ENCODE results near the gene PRRT1B.

Gene PRRT1B

DNA sequence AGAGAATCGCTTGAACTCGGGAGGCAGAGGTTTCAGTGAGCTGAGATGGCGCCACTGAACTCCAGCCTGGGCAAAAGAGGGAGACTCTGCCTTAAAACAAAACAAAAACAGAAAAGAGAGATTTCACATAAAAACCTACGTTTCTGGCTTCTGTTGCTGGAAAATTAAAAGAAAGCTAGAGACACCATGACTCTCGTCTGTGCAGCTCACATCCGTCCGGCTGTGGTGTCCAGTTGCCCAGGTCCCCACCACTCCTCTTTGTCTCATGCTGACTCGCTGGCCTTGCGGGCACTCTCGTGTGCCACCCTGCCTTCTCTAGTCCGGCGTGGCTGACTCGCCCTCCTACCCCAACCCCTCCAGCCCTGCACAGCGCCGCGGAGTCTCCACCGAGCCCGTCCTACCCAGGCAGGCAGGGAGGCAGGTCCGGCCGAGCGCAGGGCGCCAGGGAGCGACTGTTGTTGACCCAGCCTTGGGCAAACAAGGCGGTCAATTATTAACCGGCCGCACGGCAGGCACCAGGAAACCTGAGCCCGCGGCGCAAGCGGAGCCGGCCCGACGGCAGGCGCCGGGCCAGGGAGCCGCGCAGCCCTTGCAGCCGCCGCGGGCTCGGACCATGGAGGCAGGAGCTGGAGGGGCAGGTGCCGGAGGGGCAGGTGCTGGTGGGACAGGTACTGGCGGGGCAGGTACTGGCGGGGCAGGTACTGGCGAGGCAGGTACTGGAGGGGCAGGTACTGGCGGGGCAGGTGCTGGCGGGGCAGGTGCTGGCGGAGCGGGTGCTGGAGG is at the start of gene PRRT1B:
PRRT1B (plus strand) TSS at position 521 of the 783 bp plus-strand sequence; CDS start at position 614, 93 bp downstream.
- no peak within 1 kb of the TSS for H3K27ac ChIP-seq (ENCODE audit: low read length)
- peaks cover 5 to 8% of the 10 kb centered on the region in 2 donors for H3K9me3 ChIP-seq (ENCODE audit: control insufficient read depth in 2 of 2, low read length in 2 of 2)
- no peak within 1 kb of the TSS for H3K9ac ChIP-seq (ENCODE audit: low read length in 2 of 2)
- peaks cover 15% of the 10 kb centered on the region for H3K4me1 ChIP-seq (ENCODE audit: control insufficient read depth, insufficient read depth, low read length)
- H3K4me3 ChIP-seq (ENCODE audit: low read length in 2 of 2) = peak within 1 kb of the TSS in 1 of 2 donors; percentile 29
- no peaks in the 10 kb centered on the region for H3K36me3 ChIP-seq (ENCODE audit: control insufficient read depth in 2 of 2, insufficient read depth in 2 of 2, low read length in 2 of 2)
- peaks cover 18 to 29% of the 10 kb centered on the region in 2 donors for H3K27me3 ChIP-seq (ENCODE audit: control insufficient read depth in 1 of 2, insufficient read depth in 2 of 2, low read length in 2 of 2)

DNA sequence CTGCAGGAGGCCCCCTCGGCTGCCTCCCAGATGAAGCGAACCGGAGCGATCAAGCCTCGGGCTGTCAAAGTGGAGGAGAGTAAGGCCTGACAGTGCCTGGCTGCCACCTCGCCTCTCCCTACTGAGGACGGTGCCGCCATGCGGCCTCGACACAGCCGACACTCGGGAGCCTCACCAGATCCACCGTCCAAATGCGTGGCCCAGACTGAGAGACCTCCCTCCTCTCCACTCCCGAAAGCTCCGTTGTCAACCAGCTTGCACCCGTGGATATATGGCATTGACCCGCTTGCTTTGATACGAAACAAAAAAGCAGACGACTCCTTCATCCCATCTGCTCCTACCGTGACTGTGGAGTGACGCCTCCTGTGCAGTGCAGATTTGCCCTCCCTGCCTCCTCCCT is 49.5 kb upstream of the PRRT1B start:
- H3K27ac ChIP-seq (ENCODE audit: low read length) = no peak overlapping the region
- no peak overlapping the region for H3K4me3 ChIP-seq (ENCODE audit: low read length in 2 of 2)
- H3K36me3 ChIP-seq (ENCODE audit: control insufficient read depth in 2 of 2, insufficient read depth in 2 of 2, low read length in 2 of 2) = peaks cover 66 to 79% of the 10 kb centered on the region in 2 donors
- no peak overlapping the region for H3K9ac ChIP-seq (ENCODE audit: low read length in 2 of 2)
- no peaks in the 10 kb centered on the region for H3K27me3 ChIP-seq (ENCODE audit: control insufficient read depth in 1 of 2, insufficient read depth in 2 of 2, low read length in 2 of 2)
- no peaks in the 10 kb centered on the region for H3K9me3 ChIP-seq (ENCODE audit: control insufficient read depth in 2 of 2, low read length in 2 of 2)
- no peaks in the 10 kb centered on the region for H3K4me1 ChIP-seq (ENCODE audit: control insufficient read depth, insufficient read depth, low read length)

DNA sequence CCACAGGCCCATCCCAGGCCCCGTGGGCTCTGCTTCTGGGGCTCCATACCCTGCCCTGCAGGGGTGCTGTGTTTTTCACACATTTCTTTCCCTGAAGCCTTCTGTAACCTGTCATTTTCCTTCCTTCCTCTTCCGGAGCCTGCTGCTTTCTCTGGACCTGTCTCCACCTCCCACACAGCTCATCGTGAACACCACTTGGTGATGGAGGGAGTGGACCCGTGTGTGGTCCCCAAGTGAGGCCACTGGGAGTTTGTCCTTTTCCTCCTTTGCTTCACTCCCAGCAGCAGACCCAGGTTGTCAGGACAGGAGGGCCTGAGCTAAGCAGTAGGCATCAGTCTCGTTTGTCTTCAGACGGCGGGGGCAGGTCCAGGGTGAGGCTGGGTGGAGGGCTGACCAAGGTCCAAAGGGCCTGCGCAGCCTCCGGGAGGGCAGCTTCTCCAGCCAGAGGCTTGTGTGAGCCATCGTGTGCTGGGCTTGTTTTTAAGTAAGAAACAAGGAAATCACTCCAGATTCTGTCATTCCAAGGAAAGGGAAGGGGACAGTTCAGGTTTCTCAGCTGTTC is 48.4 kb upstream of the PRRT1B start:
- Histone ChIP-seq H3K9me3 (ENCODE audit: control insufficient read depth in 2 of 2, low read length in 2 of 2) (no peaks in the 10 kb centered on the region), H3K27me3 (ENCODE audit: control insufficient read depth in 1 of 2, insufficient read depth in 2 of 2, low read length in 2 of 2) (no peaks in the 10 kb centered on the region), H3K9ac (ENCODE audit: low read length in 2 of 2) (no peak overlapping the region), H3K36me3 (ENCODE audit: control insufficient read depth in 2 of 2, insufficient read depth in 2 of 2, low read length in 2 of 2) (peaks cover 57 to 67% of the 10 kb centered on the region in 2 donors), H3K4me3 (ENCODE audit: low read length in 2 of 2) (no peak overlapping the region), H3K27ac (ENCODE audit: low read length) (no peak overlapping the region), H3K4me1 (ENCODE audit: control insufficient read depth, insufficient read depth, low read length) (peaks cover 6% of the 10 kb centered on the region)

DNA sequence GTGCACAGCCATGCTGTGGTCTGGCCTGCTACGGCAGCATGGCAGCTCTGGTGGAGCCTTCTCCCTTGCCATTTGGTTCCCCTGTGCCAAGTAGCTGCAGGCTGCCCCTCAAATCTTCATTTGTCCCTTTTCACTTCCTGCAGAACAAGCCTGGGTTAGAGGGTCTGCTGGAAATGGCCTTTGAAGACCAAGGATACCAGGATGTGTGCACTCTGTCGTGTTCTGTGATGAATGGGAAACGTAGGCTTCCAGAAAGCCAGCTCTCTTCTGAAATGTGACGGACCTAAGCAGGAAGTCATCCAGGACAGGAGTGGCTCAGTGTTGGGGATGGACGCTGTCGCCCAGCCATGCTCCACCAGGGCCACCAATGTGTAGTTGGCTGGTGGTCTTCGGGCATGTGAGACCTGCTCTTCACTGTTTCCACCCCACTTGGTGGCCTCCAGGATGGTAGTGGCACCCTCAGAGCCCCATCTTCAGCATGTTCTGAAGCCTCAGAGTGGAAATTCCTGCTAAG is 46.0 kb upstream of the PRRT1B start:
- Histone ChIP-seq H3K36me3 (ENCODE audit: control insufficient read depth in 2 of 2, insufficient read depth in 2 of 2, low read length in 2 of 2) (peaks cover 34 to 43% of the 10 kb centered on the region in 2 donors), H3K27ac (ENCODE audit: low read length) (no peak overlapping the region)

GRCh38 chr9:131500377-131500776 is 44.9 kb upstream of the PRRT1B start:
- Histone ChIP-seq H3K36me3 (ENCODE audit: control insufficient read depth in 2 of 2, insufficient read depth in 2 of 2, low read length in 2 of 2) (peaks cover 30 to 34% of the 10 kb centered on the region in 2 donors), H3K27me3 (ENCODE audit: control insufficient read depth in 1 of 2, insufficient read depth in 2 of 2, low read length in 2 of 2) (no peaks in the 10 kb centered on the region), H3K9ac (ENCODE audit: low read length in 2 of 2) (no peak overlapping the region), H3K4me1 (ENCODE audit: control insufficient read depth, insufficient read depth, low read length) (peaks cover 21% of the 10 kb centered on the region), H3K9me3 (ENCODE audit: control insufficient read depth in 2 of 2, low read length in 2 of 2) (no peaks in the 10 kb centered on the region), H3K4me3 (ENCODE audit: low read length in 2 of 2) (no peak overlapping the region), H3K27ac (ENCODE audit: low read length) (no peak overlapping the region)

More for the DNA sequence above, 46.0 kb upstream of the PRRT1B start:
- no peak overlapping the region for H3K9ac ChIP-seq (ENCODE audit: low read length in 2 of 2)
- H3K4me1 ChIP-seq (ENCODE audit: control insufficient read depth, insufficient read depth, low read length) = peaks cover 20% of the 10 kb centered on the region
- no peak overlapping the region for H3K4me3 ChIP-seq (ENCODE audit: low read length in 2 of 2)
- no peaks in the 10 kb centered on the region for H3K27me3 ChIP-seq (ENCODE audit: control insufficient read depth in 1 of 2, insufficient read depth in 2 of 2, low read length in 2 of 2)
- no peaks in the 10 kb centered on the region for H3K9me3 ChIP-seq (ENCODE audit: control insufficient read depth in 2 of 2, low read length in 2 of 2)

DNA sequence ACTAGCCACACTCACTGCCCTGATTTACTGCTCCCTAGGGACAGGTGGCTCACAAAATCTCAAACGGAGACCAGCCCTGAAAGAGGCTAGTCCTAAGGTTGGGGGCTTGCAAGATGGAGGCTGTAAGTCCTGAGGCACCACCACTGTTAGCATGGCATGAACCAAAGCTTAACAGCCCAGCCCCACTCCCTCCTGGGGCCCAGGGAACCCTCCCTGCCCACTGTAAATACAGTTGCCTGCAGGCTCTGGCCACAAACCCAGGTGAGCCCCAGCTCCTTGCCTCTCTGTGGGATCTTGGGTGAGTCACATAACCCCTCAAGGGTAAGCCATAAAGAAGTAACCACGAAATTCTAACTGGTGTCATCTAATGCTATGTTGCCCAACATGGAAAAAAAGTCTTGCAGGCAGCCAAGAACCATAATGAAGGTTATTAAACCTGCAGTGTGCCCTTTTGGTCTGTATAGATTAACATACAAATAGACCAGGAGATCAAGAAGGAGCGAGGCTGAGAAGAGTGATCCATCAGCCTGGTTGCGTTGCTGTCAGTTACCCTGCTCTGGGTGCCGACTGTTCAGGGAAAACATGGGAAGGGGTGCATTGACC is 44.3 kb upstream of the PRRT1B start:
- Histone ChIP-seq H3K27me3 (ENCODE audit: control insufficient read depth in 1 of 2, insufficient read depth in 2 of 2, low read length in 2 of 2) (no peaks in the 10 kb centered on the region), H3K4me3 (ENCODE audit: low read length in 2 of 2) (no peak overlapping the region), H3K27ac (ENCODE audit: low read length) (no peak overlapping the region), H3K9me3 (ENCODE audit: control insufficient read depth in 2 of 2, low read length in 2 of 2) (no peaks in the 10 kb centered on the region), H3K4me1 (ENCODE audit: control insufficient read depth, insufficient read depth, low read length) (peaks cover 21% of the 10 kb centered on the region), H3K36me3 (ENCODE audit: control insufficient read depth in 2 of 2, insufficient read depth in 2 of 2, low read length in 2 of 2) (peaks cover 23 to 28% of the 10 kb centered on the region in 2 donors), H3K9ac (ENCODE audit: low read length in 2 of 2) (no peak overlapping the region)

- Histone ChIP-seq H3K4me3 (ENCODE audit: low read length in 2 of 2) (peak within 1 kb of the TSS; percentile 65 to 95), H3K9me3 (ENCODE audit: control insufficient read depth in 2 of 2, low read length in 2 of 2) (no peaks in the 10 kb centered on the region), H3K9ac (ENCODE audit: low read length in 2 of 2) (peak within 1 kb of the TSS; percentile 45 to 89), H3K36me3 (ENCODE audit: control insufficient read depth in 2 of 2, insufficient read depth in 2 of 2, low read length in 2 of 2) (peaks cover 12 to 18% of the 10 kb centered on the region in 2 donors), H3K4me1 (ENCODE audit: control insufficient read depth, insufficient read depth, low read length) (peaks cover 21% of the 10 kb centered on the region), H3K27me3 (ENCODE audit: control insufficient read depth in 1 of 2, insufficient read depth in 2 of 2, low read length in 2 of 2) (no peaks in the 10 kb centered on the region), H3K27ac (ENCODE audit: low read length) (peak within 1 kb of the TSS; percentile 31)
Observed at GRCh38 chr9:131502781-131503625, 42.3 kb upstream of the PRRT1B start, which contains the start of gene POMT1. Gene POMT1, plus strand, starts transcription at chr9:131502918. Its CDS starts 1,301 bp downstream, at chr9:131504219.

DNA sequence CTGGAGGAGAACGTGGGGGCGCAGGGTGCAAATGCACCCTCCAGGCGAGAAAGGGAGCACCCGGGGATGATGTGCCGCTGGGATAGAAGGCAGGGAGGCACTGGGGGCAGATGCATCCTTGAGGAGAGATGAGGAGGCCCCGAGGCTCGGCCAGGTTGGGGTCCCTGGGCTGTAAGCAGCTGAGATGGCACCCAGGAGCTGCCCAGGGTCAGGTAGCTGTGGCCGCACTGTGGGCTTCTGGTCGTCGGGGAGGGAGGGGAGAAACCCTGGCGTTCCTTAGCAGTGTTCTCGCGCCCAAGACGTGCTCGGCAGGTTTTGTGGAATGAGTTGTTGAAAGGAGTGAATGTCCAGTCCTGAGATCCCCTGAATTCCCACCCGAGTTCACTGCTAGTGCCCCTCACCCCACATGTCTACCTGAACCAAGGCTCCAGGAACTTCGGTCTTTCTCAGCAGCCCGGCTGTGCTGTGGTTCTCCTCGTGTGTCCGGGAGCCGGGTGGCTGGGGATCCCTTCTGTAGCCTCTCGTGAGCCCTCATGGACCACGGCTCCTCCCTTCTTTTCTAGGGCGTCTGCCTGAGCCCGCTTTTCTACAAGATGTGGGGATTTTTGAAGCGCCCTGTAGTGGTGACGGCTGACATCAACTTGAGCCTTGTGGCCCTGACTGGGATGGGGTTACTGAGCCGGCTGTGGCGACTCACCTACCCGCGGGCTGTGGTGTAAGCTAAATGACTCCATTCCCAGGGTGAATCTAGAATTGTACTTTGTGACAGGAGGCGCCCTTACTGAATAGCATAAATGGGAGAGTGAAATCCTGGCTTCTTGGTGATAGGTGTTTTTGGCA is 41.5 kb upstream of the PRRT1B start:
- Histone ChIP-seq H3K4me1 (ENCODE audit: control insufficient read depth, insufficient read depth, low read length) (peaks cover 21% of the 10 kb centered on the region), H3K36me3 (ENCODE audit: control insufficient read depth in 2 of 2, insufficient read depth in 2 of 2, low read length in 2 of 2) (peaks cover 7 to 14% of the 10 kb centered on the region in 2 donors), H3K27me3 (ENCODE audit: control insufficient read depth in 1 of 2, insufficient read depth in 2 of 2, low read length in 2 of 2) (no peaks in the 10 kb centered on the region), H3K9ac (ENCODE audit: low read length in 2 of 2) (peak overlapping the region; percentile 45 to 89), H3K4me3 (ENCODE audit: low read length in 2 of 2) (peak overlapping the region; percentile 65 to 95), H3K9me3 (ENCODE audit: control insufficient read depth in 2 of 2, low read length in 2 of 2) (no peaks in the 10 kb centered on the region), H3K27ac (ENCODE audit: low read length) (peak overlapping the region; percentile 31)

DNA sequence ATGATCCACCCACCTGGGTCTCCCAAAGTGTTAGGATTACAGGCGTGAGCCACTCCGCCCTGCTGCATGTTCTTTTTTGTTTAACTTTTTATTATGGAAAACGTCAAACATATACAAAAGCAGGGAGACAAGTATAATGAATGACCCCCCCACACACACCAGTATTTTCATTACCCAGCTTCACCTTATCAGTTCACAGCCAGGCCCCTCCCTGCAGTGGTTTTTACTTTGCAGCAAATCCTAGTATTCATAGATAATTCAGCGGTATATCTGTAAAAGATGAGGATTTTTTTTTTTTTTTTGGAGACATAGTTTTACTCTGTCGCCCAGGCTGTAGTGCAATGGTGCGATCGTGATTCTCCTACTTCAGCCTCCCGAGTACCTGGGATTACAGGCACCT is 40.3 kb upstream of the PRRT1B start:
- Histone ChIP-seq H3K9ac (ENCODE audit: low read length in 2 of 2) (no peak overlapping the region), H3K36me3 (ENCODE audit: control insufficient read depth in 2 of 2, insufficient read depth in 2 of 2, low read length in 2 of 2) (peaks cover 10 to 12% of the 10 kb centered on the region in 2 donors), H3K27ac (ENCODE audit: low read length) (no peak overlapping the region), H3K9me3 (ENCODE audit: control insufficient read depth in 2 of 2, low read length in 2 of 2) (no peaks in the 10 kb centered on the region), H3K4me3 (ENCODE audit: low read length in 2 of 2) (no peak overlapping the region), H3K4me1 (ENCODE audit: control insufficient read depth, insufficient read depth, low read length) (peaks cover 21% of the 10 kb centered on the region), H3K27me3 (ENCODE audit: control insufficient read depth in 1 of 2, insufficient read depth in 2 of 2, low read length in 2 of 2) (no peaks in the 10 kb centered on the region)
